ENCODE data around the gene TRIM66.
A peak's percentile ranks its signal among the peaks of the same experiment; 100 is the strongest.

The TRIM66 gene

DNA sequence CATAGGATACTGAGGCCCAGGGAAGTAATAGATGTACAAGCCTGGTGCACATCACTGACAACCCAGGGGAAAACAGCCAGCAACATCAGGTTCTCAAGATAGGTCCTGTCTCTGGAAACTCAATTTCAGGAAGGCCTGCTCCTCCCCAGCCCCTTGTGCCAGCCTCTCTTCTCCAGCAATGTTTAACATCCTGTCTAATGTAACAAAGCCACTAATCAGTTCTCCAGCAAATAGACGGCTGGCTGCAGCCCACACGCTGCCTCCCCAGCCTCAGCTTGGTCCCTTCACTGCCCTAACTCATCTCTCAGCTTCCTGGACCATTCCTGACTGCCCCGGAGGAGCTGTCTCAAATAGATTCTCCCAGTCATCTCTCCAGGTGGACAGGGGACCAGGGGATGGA is 37.9 kb upstream of the TRIM66 start:
- no peak for ATAC-seq (ENCODE audit: low read depth)

DNA sequence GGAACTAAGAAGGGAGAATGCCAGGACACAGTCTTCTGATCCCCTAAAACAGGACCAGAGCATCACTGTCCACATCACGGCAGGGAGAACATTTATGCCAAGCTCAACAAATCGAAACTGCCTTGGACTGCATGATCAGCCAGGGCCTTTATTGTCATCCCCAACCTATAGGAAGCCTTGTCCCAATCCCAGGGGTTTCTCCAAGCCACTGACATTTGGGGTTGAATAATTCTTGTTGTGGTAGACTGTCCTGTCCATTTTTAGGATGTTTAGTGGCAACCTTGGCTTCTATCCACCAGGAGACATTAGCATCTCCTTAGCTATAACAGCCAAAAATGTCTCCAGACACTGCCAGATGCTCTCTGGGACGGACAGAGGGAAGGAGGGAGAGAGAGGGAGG is 37.3 kb upstream of the TRIM66 start:
- Histone ChIP-seq H3K4me3 (ENCODE audit: severe bottlenecking) (no peak overlapping the region), H3K9me3 (ENCODE audit: severe bottlenecking) (no peaks in the 10 kb centered on the region), H3K27ac (ENCODE audit: poor library complexity, severe bottlenecking) (peak overlapping the region; percentile 98), H3K27me3 (ENCODE audit: insufficient read depth, poor library complexity, severe bottlenecking) (no peaks in the 10 kb centered on the region), H3K4me1 (ENCODE audit: insufficient read depth, poor library complexity, severe bottlenecking) (peaks cover 54% of the 10 kb centered on the region), H3K36me3 (ENCODE audit: low read depth) (peaks cover 36% of the 10 kb centered on the region)
- ATAC-seq (ENCODE audit: low read depth) (peak; percentile 5; the same call in 2 of the 3 replicates), DNase-seq (ENCODE audit: low spot score) (no peak)
- TF ChIP-seq CTCF (IDR thresholded peaks at IDR 0.05; ENCODE audit: poor library complexity, severe bottlenecking) = no peak

More for the DNA sequence above, 37.9 kb upstream of the TRIM66 start:
- Histone ChIP-seq H3K36me3 (ENCODE audit: low read depth) (peaks cover 34% of the 10 kb centered on the region), H3K4me3 (ENCODE audit: severe bottlenecking) (no peak overlapping the region), H3K27me3 (ENCODE audit: insufficient read depth, poor library complexity, severe bottlenecking) (no peaks in the 10 kb centered on the region), H3K9me3 (ENCODE audit: severe bottlenecking) (no peaks in the 10 kb centered on the region), H3K4me1 (ENCODE audit: insufficient read depth, poor library complexity, severe bottlenecking) (peaks cover 54% of the 10 kb centered on the region), H3K27ac (ENCODE audit: poor library complexity, severe bottlenecking) (peak overlapping the region; percentile 98)
- no peak for TF ChIP-seq CTCF (IDR thresholded peaks at IDR 0.05; ENCODE audit: poor library complexity, severe bottlenecking)
- no peak for DNase-seq (ENCODE audit: low spot score)

GRCh38 chr11:8719211-8719649 is 36.8 kb upstream of the TRIM66 start:
- H3K4me3 ChIP-seq (ENCODE audit: severe bottlenecking) = no peak overlapping the region
- DNase-seq (ENCODE audit: low spot score) (no peak), ATAC-seq (ENCODE audit: low read depth) (peak; percentile 72)
- no peaks in the 10 kb centered on the region for H3K9me3 ChIP-seq (ENCODE audit: severe bottlenecking)
- no peaks in the 10 kb centered on the region for H3K27me3 ChIP-seq (ENCODE audit: insufficient read depth, poor library complexity, severe bottlenecking)
- TF ChIP-seq CTCF (IDR thresholded peaks at IDR 0.05; ENCODE audit: poor library complexity, severe bottlenecking) = no peak
- peak overlapping the region; percentile 98 for H3K27ac ChIP-seq (ENCODE audit: poor library complexity, severe bottlenecking)
- peaks cover 36% of the 10 kb centered on the region for H3K36me3 ChIP-seq (ENCODE audit: low read depth)
- H3K4me1 ChIP-seq (ENCODE audit: insufficient read depth, poor library complexity, severe bottlenecking) = peaks cover 54% of the 10 kb centered on the region

DNA sequence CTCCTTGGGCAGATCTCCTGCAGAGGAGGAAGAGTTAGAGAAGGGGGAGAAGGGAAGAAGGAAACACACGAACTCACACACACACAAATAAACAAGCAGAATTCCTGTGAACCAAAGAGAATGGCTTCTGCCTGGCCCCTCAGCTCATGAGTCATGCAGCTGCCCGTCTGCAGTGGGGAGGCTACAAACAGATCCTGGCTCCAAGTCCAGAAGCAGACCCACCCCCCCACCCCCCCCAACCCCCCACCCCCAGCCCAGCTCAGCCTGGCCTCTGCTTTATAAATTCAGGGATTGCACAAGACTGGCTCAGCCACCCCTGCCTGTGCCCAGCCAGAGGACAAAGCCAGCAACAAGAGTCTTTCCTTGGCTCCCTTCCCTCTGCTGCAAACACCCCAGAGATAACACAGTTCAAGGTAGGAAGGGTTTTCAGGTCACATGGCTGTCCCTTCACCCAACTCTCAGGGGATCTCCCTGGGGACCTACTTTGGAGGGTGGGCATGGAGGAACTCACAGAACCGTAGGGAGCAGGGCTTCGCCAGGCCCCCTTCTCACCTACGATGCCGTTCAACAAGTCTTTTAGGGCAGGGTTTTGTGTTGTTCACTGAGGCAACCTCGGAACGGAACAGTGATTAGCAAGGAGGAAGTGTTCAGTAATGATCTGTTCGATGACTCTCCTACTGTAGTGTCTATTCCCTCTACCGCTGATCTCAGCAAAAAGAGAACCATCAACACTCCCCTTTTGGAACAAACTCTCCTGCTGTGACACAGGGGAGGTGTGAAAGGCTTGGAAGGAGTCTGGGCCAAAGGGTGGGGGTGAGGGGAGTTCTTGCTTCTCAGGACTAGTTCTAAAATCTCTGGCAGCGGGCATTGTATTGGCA is 35.6 kb upstream of the TRIM66 start:
- H3K4me1 ChIP-seq (ENCODE audit: insufficient read depth, poor library complexity, severe bottlenecking) = peaks cover 54% of the 10 kb centered on the region
- H3K27me3 ChIP-seq (ENCODE audit: insufficient read depth, poor library complexity, severe bottlenecking) = no peaks in the 10 kb centered on the region
- TF ChIP-seq CTCF (IDR thresholded peaks at IDR 0.05; ENCODE audit: poor library complexity, severe bottlenecking) = no peak
- H3K36me3 ChIP-seq (ENCODE audit: low read depth) = peaks cover 41% of the 10 kb centered on the region
- peak overlapping the region; percentile 98 for H3K27ac ChIP-seq (ENCODE audit: poor library complexity, severe bottlenecking)
- H3K4me3 ChIP-seq (ENCODE audit: severe bottlenecking) = no peak overlapping the region
- H3K9me3 ChIP-seq (ENCODE audit: severe bottlenecking) = no peaks in the 10 kb centered on the region
- DNase-seq (ENCODE audit: low spot score) (no peak), ATAC-seq (ENCODE audit: low read depth) (peak; percentile 29)

- Histone ChIP-seq H3K4me3 (ENCODE audit: severe bottlenecking) (no peak overlapping the region), H3K9me3 (ENCODE audit: severe bottlenecking) (no peaks in the 10 kb centered on the region), H3K36me3 (ENCODE audit: low read depth) (peaks cover 43% of the 10 kb centered on the region), H3K27ac (ENCODE audit: poor library complexity, severe bottlenecking) (peak overlapping the region; percentile 98), H3K4me1 (ENCODE audit: insufficient read depth, poor library complexity, severe bottlenecking) (peaks cover 54% of the 10 kb centered on the region), H3K27me3 (ENCODE audit: insufficient read depth, poor library complexity, severe bottlenecking) (no peaks in the 10 kb centered on the region)
- ATAC-seq (ENCODE audit: low read depth) (no peak), DNase-seq (ENCODE audit: low spot score) (no peak)
- no peak for TF ChIP-seq CTCF (IDR thresholded peaks at IDR 0.05; ENCODE audit: poor library complexity, severe bottlenecking)
Measured at GRCh38 chr11:8717544-8717875, 35.0 kb upstream of the TRIM66 start.

All from RWPE2 (cell line).